HEK293T (cell line): ENCODE data around the gene C9orf152.

ENCODE experiments used
- CTCF ChIA-PET: fragments of 350-600 bp; formaldehyde crosslinking; extraction: SDS; loops from one replicate; lab custom pipeline; 2021; ENCODE audit warnings: antibody characterized with exemption, inconsistent platforms; lab: Yijun Ruan, JAX
- POLR2A ChIA-PET: fragments of 350-600 bp; formaldehyde crosslinking; extraction: SDS; loops from one replicate; lab custom pipeline; 2020; ENCODE audit warnings: antibody characterized with exemption, inconsistent platforms; lab: Yijun Ruan, JAX
- DNase-seq: peaks from one replicate; pipeline ENCODE4 v3.0.0; 2012; ENCODE audit warnings: mixed read lengths; ENCODE audit errors: extremely low spot score
- ARNT ChIP-seq: fragments of 450-650 bp; IDR thresholded peaks from 2 replicates; pipeline ENCODE4 v1.6.1; 2017; ENCODE audit warnings: mild to moderate bottlenecking
- BHLHE40 ChIP-seq: fragments of 450-650 bp; IDR thresholded peaks from 2 replicates; pipeline ENCODE4 v1.6.1; 2016; ENCODE audit warnings: mild to moderate bottlenecking, moderate library complexity, borderline replicate concordance
- CTBP1 ChIP-seq: fragments of 450-650 bp; IDR thresholded peaks from 2 replicates; pipeline ENCODE4 v1.6.1; 2016; ENCODE audit warnings: borderline replicate concordance
- ELF4 ChIP-seq: fragments of 450-650 bp; IDR thresholded peaks from 2 replicates; pipeline ENCODE4 v1.6.1; 2017; ENCODE audit warnings: antibody characterized with exemption
- FOXA1 ChIP-seq: fragments of 450-650 bp; IDR thresholded peaks from 2 replicates; pipeline ENCODE4 v1.6.1; 2016; ENCODE audit warnings: mild to moderate bottlenecking
- FOXK2 ChIP-seq: fragments of 450-650 bp; IDR thresholded peaks from 2 replicates; pipeline ENCODE4 v1.6.1; 2016; ENCODE audit warnings: mild to moderate bottlenecking
- FOXM1 ChIP-seq: fragments of 450-650 bp; IDR thresholded peaks from 2 replicates; pipeline ENCODE4 v1.6.1; 2017; ENCODE audit warnings: mild to moderate bottlenecking, borderline replicate concordance
- HDGF ChIP-seq: fragments of 450-650 bp; IDR thresholded peaks from 2 replicates; pipeline ENCODE4 v1.6.1; 2017; ENCODE audit warnings: antibody characterized with exemption, borderline replicate concordance
- L3MBTL2 ChIP-seq: fragments of 450-650 bp; conservative IDR thresholded peaks from 2 replicates; pipeline ENCODE4 v1.6.1; 2016; ENCODE audit warnings: mild to moderate bottlenecking
- LEF1 ChIP-seq: fragments of 450-650 bp; IDR thresholded peaks from 2 replicates; pipeline ENCODE4 v1.6.1; 2017; ENCODE audit warnings: mild to moderate bottlenecking, borderline replicate concordance
- NFRKB ChIP-seq: fragments of 450-650 bp; IDR thresholded peaks from 2 replicates; pipeline ENCODE4 v1.6.1; 2016; ENCODE audit warnings: mild to moderate bottlenecking, moderate library complexity
- PKNOX1 ChIP-seq: fragments of 450-650 bp; IDR thresholded peaks from 2 replicates; pipeline ENCODE4 v1.6.1; 2016
- SP1 ChIP-seq: fragments of 450-650 bp; IDR thresholded peaks from 2 replicates; pipeline ENCODE4 v1.6.1; 2017
- SUZ12 ChIP-seq: fragments of 450-650 bp; IDR thresholded peaks from 2 replicates; pipeline ENCODE4 v1.6.1; 2016; ENCODE audit warnings: mild to moderate bottlenecking
- TARDBP ChIP-seq: fragments of 450-650 bp; IDR thresholded peaks from 2 replicates; pipeline ENCODE4 v1.6.1; 2016
- ZNF384 ChIP-seq: fragments of 450-650 bp; IDR thresholded peaks from 2 replicates; pipeline ENCODE4 v1.6.1; 2016

C9orf152 gene

GRCh38 chr9:110244616-110245015 is 36.7 kb upstream of the C9orf152 start:
- TF ChIP-seq BHLHE40 (no peak), NFRKB (no peak), HDGF (no peak), FOXK2 (no peak), TARDBP (no peak), L3MBTL2 (no peak), SP1 (no peak), ARNT (no peak), SUZ12 (no peak), PKNOX1 (no peak), CTBP1 (no peak), LEF1 (no peak), FOXM1 (no peak), ZNF384 (no peak), FOXA1 (no peak), ELF4 (no peak)
- POLR2A ChIA-PET = no interaction called here
- CTCF ChIA-PET = interaction anchor here (0.7 kb wide), 1 partner anchor 966 kb away, joined by 5 read pairs; no protein-coding TSS in a partner anchor
- DNase-seq = no peak

GRCh38 chr9:110241858-110242321 is 33.9 kb upstream of the C9orf152 start:
- no peak for DNase-seq
- TF ChIP-seq ELF4 (no peak), FOXM1 (no peak), BHLHE40 (no peak), PKNOX1 (no peak), ARNT (no peak), HDGF (no peak), NFRKB (no peak), TARDBP (no peak), LEF1 (no peak), L3MBTL2 (no peak), SP1 (no peak), FOXA1 (no peak), ZNF384 (no peak), FOXK2 (no peak), SUZ12 (no peak), CTBP1 (no peak)
- ChIA-PET POLR2A (interaction anchor here (2.2 kb wide), 1 partner anchor 15 kb away, joined by 9 read pairs; the partner anchor contains the start of gene TXN), CTCF (no interaction called here)

- TF ChIP-seq FOXK2 (no peak), BHLHE40 (no peak), TARDBP (no peak), SUZ12 (no peak), ELF4 (no peak), FOXA1 (no peak), ZNF384 (no peak), NFRKB (no peak)
- ChIA-PET POLR2A (interaction anchor here (2.2 kb wide), 1 partner anchor 15 kb away, joined by 9 read pairs; the partner anchor contains the start of gene TXN), CTCF (no interaction called here)
- no peak for DNase-seq
Measured at GRCh38 chr9:110241260-110241857, 33.4 kb upstream of the C9orf152 start.

- TF ChIP-seq BHLHE40 (no peak), FOXK2 (no peak), SUZ12 (no peak), L3MBTL2 (no peak)
- DNase-seq = no peak
- ChIA-PET POLR2A (no interaction called here), CTCF (no interaction called here)
Measured at GRCh38 chr9:110240198-110240597, 32.2 kb upstream of the C9orf152 start.

GRCh38 chr9:110228321-110228720 is 20.4 kb upstream of the C9orf152 start:
- ChIA-PET CTCF (no interaction called here), POLR2A (interaction anchor here (0.6 to 1.5 kb wide), 2 partner anchors 28 to 66 kb away, joined by 3 read pairs; partner anchors contain the start of gene TXN)
- no peak for TF ChIP-seq LEF1
- no peak for TF ChIP-seq ZNF384
- TF ChIP-seq FOXK2 = no peak
- DNase-seq = no peak

- DNase-seq = no peak
- ChIA-PET CTCF (no interaction called here), POLR2A (no interaction called here)
- TF ChIP-seq FOXA1 (no peak), BHLHE40 (no peak), FOXK2 (no peak), ZNF384 (no peak), CTBP1 (no peak), FOXM1 (no peak), NFRKB (no peak), L3MBTL2 (no peak), SUZ12 (no peak), ARNT (no peak), LEF1 (no peak), HDGF (no peak), SP1 (no peak), PKNOX1 (no peak), ELF4 (no peak), TARDBP (no peak)
Measured at GRCh38 chr9:110224583-110224982, 16.6 kb upstream of the C9orf152 start.
